EH (cell line): ENCODE results near the gene COL6A5.
"Not testable (repeated sequence)": the region's sequence is repeated elsewhere in the genome, so short reads cannot be mapped to it uniquely, and the experiment has no call there.

Experiments
- DNase-seq: peaks from one replicate; pipeline ENCODE4 v3.0.0-alpha.2; 2015; ENCODE audit warnings: low read depth

COL6A5 gene

GRCh38 chr3:130345487-130346079, at the start of gene COL6A5:
Gene COL6A5, plus strand, starts transcription at chr3:130345672. Its CDS starts 27,967 bp downstream, at chr3:130373639.
- DNase-seq = no peak

- DNase-seq = no peak
Observed at GRCh38 chr3:130299531-130299930, 45.9 kb upstream of the COL6A5 start.

- no peak for DNase-seq
Observed at GRCh38 chr3:130300888-130301287, 44.6 kb upstream of the COL6A5 start.

DNA sequence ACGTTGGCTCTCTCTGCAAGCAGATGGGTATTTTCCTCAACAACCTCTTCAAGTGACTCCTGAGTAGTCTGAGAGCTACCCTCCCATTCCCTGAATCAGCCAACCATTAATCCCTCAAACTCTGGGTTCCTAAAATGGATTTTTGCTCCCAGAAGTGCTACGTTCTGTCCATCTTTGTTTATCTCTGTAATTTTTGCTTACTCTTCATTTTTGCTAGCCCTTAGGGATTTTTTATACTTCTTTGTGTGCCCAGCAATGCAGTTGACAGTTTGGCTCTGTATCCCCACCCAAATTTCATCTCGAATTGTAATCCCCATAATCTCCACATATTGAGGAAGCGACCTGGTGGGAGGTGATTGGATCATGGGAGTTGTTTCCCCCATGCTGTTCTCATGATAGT, 35.4 kb upstream of the COL6A5 start:
- no peak for DNase-seq

DNA sequence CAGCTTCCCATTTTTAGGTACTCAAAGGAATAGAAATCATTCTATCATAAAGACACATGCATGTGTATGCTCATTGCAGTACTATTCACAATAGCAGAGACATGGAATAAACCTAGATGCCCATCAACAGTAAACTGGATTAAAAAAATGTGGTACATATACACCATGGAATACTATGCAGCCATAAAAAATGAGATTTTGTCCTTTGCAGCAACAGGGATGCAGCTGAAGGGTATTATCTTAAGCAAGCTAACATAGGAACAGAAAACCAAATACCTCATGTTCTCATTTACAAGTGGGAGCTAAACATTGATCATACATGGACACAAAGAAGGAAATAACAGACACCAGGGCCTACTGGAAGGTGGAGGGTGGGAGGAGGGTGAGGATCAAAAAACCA, 33.1 kb upstream of the COL6A5 start:
- DNase-seq = no peak

- peak; percentile 21 for DNase-seq
Observed at GRCh38 chr3:130316169-130316568, 29.3 kb upstream of the COL6A5 start.

GRCh38 chr3:130323503-130323902, 22.0 kb upstream of the COL6A5 start:
- no peak for DNase-seq

DNA sequence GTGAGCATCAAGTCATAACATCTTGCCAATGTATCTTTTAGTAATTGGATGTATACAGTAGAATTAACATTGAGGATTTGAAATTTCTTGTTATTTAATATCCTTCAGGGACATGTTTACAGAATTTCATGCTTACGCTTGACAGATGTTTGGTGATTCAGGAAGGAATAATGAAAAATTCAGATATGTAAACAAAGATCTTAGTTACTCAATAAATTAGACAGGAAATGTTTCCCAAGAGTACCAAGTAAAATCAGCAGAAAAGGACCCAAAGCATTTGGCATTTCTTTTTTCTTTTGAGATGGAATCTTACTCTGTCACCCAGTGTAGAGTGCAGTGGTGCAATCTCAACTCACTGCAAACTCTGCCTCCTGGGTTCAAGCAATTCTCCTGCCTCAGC, 4.7 kb upstream of the COL6A5 start:
- no peak for DNase-seq

DNA sequence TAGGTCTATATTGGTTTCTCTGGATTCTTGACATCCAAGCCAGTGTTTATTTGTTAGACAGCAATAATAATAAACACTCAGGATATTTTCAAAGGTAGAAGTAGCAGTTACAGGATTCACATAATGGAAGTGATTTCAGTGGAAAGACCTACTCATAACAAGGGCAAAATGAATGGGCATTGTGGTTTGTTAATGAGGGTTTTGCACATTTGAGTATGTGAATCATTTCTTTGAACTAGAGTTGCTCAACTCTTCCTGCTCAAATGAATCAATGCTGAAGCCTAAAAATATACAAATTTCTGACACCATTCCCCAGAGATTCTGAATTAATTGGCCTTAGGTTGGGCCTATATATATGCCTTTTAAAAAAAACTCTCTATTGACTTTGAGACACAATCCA, 4.1 kb upstream of the COL6A5 start:
- no peak for DNase-seq

- DNase-seq = no peak
Observed at GRCh38 chr3:130341882-130342281, 3.6 kb upstream of the COL6A5 start.

DNA sequence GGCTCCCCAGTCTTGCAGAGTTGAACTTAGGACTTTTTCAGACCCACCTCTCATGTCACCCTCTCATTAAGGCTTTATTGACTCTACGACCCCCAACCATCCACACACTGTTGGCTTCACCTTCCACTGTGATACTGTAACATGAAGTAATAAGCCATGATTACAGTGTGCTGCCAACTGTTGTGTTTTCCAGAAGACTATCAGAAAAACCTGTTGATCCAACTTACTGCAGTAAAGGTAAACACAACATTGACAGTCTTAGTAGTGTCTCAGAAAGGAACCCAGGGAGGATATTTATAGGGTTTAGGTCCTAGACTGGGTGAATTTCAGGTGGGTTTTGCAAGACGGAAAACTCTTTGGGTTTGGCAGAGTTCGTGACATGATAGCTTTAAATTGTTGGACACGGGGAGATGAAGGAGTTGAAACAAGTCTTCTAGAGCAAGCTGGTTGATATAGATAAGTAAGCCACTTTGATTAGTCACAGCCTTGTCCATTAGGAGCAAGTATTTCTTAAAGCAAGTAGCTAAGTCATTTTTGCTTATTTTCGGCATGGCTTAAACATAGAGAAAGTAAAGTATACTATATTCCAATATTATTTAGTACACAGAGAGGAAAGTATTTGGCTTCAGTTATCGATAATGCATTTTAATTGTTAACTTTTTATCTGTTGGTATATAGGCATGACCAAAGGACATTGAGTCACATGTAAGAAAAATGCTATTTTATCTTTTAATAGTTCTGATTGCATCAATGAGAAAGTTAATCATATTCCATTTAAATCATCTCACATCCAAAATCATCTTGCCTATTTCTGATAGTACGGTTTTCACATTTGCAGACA, 2.4 kb upstream of the COL6A5 start:
- no peak for DNase-seq

DNA sequence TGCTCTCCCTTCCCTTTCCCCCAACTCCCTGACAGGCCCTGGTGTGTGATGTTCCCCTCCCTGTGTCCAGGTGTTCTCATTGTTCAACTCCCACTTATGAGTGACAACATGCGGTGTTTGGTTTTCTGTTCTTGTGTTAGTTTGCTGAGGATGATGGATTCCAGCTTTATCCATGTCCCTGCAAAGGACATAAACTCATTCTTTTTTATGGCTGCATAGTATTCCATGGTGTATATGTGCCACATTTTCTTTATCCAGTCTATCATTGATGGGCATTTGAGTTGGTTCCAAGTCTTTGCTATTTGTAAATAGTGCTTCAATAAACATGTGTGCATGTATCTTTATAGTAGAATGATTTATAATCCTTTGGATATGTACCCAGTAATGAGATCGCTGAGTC, 2.8 kb downstream of the COL6A5 start:
- DNase-seq = not testable (repeated sequence)

GRCh38 chr3:130354430-130354829, 9.0 kb downstream of the COL6A5 start:
- DNase-seq = peak; percentile 3

DNA sequence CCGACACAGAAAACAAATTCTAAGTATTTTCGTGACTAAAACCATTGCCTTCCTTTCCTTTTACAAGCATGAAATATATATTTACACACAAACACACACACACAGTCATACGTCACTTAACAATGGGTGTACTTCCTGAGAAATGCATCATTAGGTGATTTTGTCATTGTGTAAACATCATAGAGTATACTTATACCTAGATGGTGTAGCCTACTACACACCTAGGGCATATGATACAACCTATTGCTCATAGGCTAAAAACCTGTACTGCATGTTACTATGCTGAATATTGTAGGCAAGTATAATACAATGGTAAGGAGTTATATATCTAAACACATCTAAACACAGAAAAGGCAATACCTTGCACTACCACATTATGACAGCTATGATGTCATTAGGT, 28.6 kb downstream of the COL6A5 start:
- no peak for DNase-seq

GRCh38 chr3:130374908-130375307, 29.4 kb downstream of the COL6A5 start:
- DNase-seq = no peak

GRCh38 chr3:130377960-130378676, 32.6 kb downstream of the COL6A5 start:
- no peak for DNase-seq

GRCh38 chr3:130378677-130379191, 33.3 kb downstream of the COL6A5 start:
- DNase-seq = no peak

DNA sequence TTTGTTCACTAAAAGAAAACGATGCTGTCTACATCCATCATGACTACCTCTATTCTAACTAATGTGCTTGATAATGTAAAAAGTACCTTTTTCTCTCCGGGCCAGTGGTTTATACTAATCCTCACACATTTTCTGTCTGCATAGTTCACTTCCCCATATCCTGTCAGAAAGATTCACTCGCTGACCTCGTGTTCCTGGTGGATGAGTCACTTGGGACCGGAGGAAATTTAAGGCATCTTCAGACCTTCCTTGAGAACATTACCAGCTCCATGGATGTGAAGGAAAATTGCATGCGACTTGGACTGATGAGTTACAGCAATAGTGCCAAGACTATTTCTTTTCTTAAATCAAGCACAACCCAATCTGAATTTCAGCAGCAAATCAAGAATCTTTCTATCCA, 33.8 kb downstream of the COL6A5 start:
- no peak for DNase-seq

GRCh38 chr3:130380398-130380797, 34.9 kb downstream of the COL6A5 start:
- no peak for DNase-seq

DNA sequence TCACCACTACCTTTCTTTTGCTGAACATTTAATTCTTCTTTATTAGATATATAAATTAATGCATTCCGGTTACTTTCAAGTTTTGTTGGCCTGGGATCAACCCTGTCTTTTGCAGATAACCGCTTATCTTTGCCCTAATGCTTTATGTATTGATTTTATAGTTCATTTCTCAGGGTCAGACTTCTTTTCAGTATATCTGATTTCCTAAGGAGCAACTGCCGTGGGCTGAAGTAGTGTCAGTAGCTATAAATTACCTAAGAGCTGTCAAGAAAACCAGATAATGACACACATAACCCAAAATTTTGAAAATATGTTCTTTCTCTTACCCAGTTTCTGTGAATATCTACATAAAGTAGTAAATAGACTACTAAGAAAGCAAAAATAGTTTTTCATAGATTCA, 38.0 kb downstream of the COL6A5 start:
- no peak for DNase-seq

DNA sequence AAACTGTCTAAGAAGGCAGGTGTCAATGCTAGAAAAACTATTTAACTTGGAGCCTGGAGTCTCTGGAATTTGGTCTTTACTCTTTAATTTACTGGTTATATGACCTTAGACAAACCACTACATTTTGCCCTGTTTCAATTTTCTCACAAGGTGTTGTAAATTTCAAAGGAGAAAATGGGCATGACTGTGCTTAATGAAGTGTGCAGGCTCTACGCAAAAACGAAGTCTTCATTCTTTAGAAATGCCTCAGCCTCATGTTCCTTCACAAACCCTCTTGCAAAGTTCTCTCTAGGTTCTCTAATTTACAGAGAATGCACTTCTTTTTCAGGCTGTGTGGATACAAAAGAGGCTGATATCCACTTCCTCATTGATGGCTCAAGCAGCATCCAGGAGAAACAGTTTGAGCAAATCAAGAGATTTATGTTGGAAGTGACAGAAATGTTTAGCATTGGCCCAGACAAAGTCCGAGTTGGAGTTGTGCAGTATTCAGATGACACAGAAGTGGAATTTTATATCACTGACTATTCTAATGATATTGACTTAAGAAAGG, 39.1 kb downstream of the COL6A5 start:
- no peak for DNase-seq

GRCh38 chr3:130386604-130387263, 41.3 kb downstream of the COL6A5 start:
- DNase-seq = no peak
